Thoracic aorta (tissue), 2 donors: ENCODE measurements around the gene NPAS1. TPM values are rescaled to one million over a fixed set of nuclear protein-coding genes. Genes with fewer than 3 reads are reported as not detected.
A peak's percentile ranks its signal among the peaks of the same experiment; 100 is the strongest.

Source experiments
- ATAC-seq: fragments of 150-250 bp; one replicate; pipeline ENCODE4 v1.8.0; 2017; ENCODE audit warnings: low read depth; ENCODE audit not compliant: insufficient number of reproducible peaks, low FRiP score
- DNase-seq: peaks from one replicate; pipeline ENCODE4 v3.0.0-alpha.2; 2020; ENCODE audit warnings: low spot score
- H3K27ac ChIP-seq, 2 donors: fragments of 200-600 bp; sonication (generic); 1 replicate in 1 of 2; 2 replicates in 1 of 2; pipeline ENCODE4 v1.5.1; 2016; ENCODE audit warnings: mild to moderate bottlenecking in 2 of 2, moderate library complexity in 2 of 2
- H3K27me3 ChIP-seq: fragments of 200-600 bp; sonication (generic); replicated peaks from 2 replicates; pipeline ENCODE4 v1.6.0; 2016; ENCODE audit warnings: mild to moderate bottlenecking; ENCODE audit not compliant: insufficient read depth
- H3K36me3 ChIP-seq: fragments of 200-600 bp; sonication (generic); one replicate; pipeline ENCODE4 v1.5.1; 2016
- H3K4me1 ChIP-seq, 2 donors: fragments of 200-600 bp; sonication (generic); 1 replicate in 1 of 2; 2 replicates in 1 of 2; pipeline versions ENCODE4 v1.5.1 to v1.6.0; 2016; ENCODE audit warnings: low read depth in 2 of 2, mild to moderate bottlenecking in 1 of 2; ENCODE audit not compliant: control insufficient read depth in 1 of 2
- H3K4me3 ChIP-seq: fragments of 200-600 bp; sonication (generic); 2 replicates; pipeline ENCODE4 v1.5.1; 2016; ENCODE audit warnings: mild to moderate bottlenecking
- H3K9me3 ChIP-seq: fragments of 200-600 bp; sonication (generic); 2 replicates; pipeline ENCODE4 v1.5.1; 2016
- CTCF ChIP-seq: fragments of 200-600 bp; sonication (generic); IDR thresholded peaks from one replicate; pipeline ENCODE4 v1.5.1; 2019; ENCODE audit warnings: antibody characterized with exemption
- total RNA-seq, 2 donors: library from RNA; depleted of rRNA; stranded (reverse); fragments of >200 nt; gene quantifications; one replicate each; pipeline versions ENCODE4 v1.1.0 to v1.2.3, GENCODE V29; 2016

Gene NPAS1
- total RNA-seq, 2 donors from 2014 or later = 0.68 to 1.3 TPM

- no peak for DNase-seq
- Histone ChIP-seq H3K4me3 (no peak overlapping the region), H3K27me3 (no peaks in the 10 kb centered on the region), H3K4me1 (peaks cover 74 to 93% of the 10 kb centered on the region in 2 donors), H3K36me3 (no peaks in the 10 kb centered on the region), H3K27ac (peak overlapping the region; percentile 73 to 79), H3K9me3 (no peaks in the 10 kb centered on the region)
- ATAC-seq = no peak
- no peak for TF ChIP-seq CTCF
These were observed 41.3 kb upstream of the NPAS1 start for GRCh38 chr19:46978171-46978869.

- TF ChIP-seq CTCF = no peak
- ATAC-seq = no peak
- Histone ChIP-seq H3K27ac (peak overlapping the region; percentile 7 to 79), H3K4me3 (no peak overlapping the region), H3K4me1 (peaks cover 80 to 98% of the 10 kb centered on the region in 2 donors), H3K9me3 (no peaks in the 10 kb centered on the region), H3K27me3 (no peaks in the 10 kb centered on the region), H3K36me3 (no peaks in the 10 kb centered on the region)
- no peak for DNase-seq
These were observed 40.2 kb upstream of the NPAS1 start for GRCh38 chr19:46979126-46980105.

- peak overlapping the region; percentile 63 to 67 for H3K27ac ChIP-seq
- DNase-seq = no peak
- no peak for TF ChIP-seq CTCF
- no peak for ATAC-seq
- H3K9me3 ChIP-seq = no peaks in the 10 kb centered on the region
- H3K27me3 ChIP-seq = no peaks in the 10 kb centered on the region
- peak overlapping the region; percentile 15 for H3K4me3 ChIP-seq
- no peaks in the 10 kb centered on the region for H3K36me3 ChIP-seq
- H3K4me1 ChIP-seq = peaks cover 69 to 96% of the 10 kb centered on the region in 2 donors
These were observed 38.9 kb upstream of the NPAS1 start for GRCh38 chr19:46980761-46981160.

GRCh38 chr19:46981286-46981945 is 38.2 kb upstream of the NPAS1 start:
- no peaks in the 10 kb centered on the region for H3K36me3 ChIP-seq
- DNase-seq (no peak), ATAC-seq (no peak)
- TF ChIP-seq CTCF = no peak
- no peaks in the 10 kb centered on the region for H3K9me3 ChIP-seq
- H3K27ac ChIP-seq = peak overlapping the region; percentile 63 to 67
- H3K27me3 ChIP-seq = no peaks in the 10 kb centered on the region
- H3K4me3 ChIP-seq = peak overlapping the region; percentile 17
- H3K4me1 ChIP-seq = peaks cover 66 to 91% of the 10 kb centered on the region in 2 donors
